K562 (cell line): ENCODE measurements around the gene ASB6. TPM values are rescaled to one million over a fixed set of nuclear protein-coding genes. Genes with fewer than 3 reads are reported as not detected.

ENCODE experiments used
- ATF7 ChIP-seq: fragments of 450-650 bp; IDR thresholded peaks from 2 replicates; pipeline ENCODE4 v1.7.1; 2014; ENCODE audit warnings: mild to moderate bottlenecking, moderate library complexity
- E2F8 ChIP-seq: fragments of 450-650 bp; IDR thresholded peaks from 2 replicates; pipeline ENCODE4 v1.7.1; 2018; ENCODE audit warnings: mild to moderate bottlenecking, low read depth; ENCODE audit not compliant: partially characterized antibody
- IFI16 ChIP-seq: fragments of 250-450 bp; sonication (Bioruptor Pico); IDR thresholded peaks from 2 replicates; pipeline ENCODE4 v2.1.2; 2022; ENCODE audit warnings: mild to moderate bottlenecking, inconsistent platforms
- NUFIP1 ChIP-seq: fragments of 450-650 bp; IDR thresholded peaks from 2 replicates; pipeline ENCODE4 v1.6.1; 2018; ENCODE audit not compliant: partially characterized antibody
- RCOR1 ChIP-seq, 2 experiments: IDR thresholded peaks; 2 replicates each; pipeline ENCODE4 v1.6.1; 2012; ENCODE audit warnings: low read depth in 2 of 2, low read length in 2 of 2, borderline replicate concordance in 1 of 2, improper control_type of control experiment in 1 of 2
- SIN3B ChIP-seq: fragments of 450-650 bp; IDR thresholded peaks from 2 replicates; pipeline ENCODE4 v1.6.1; 2017; ENCODE audit warnings: low read depth, mild to moderate bottlenecking, moderate library complexity
- TARDBP ChIP-seq: fragments of 450-650 bp; IDR thresholded peaks from 2 replicates; pipeline ENCODE4 v1.6.1; 2016
- TCF3 ChIP-seq: sonication (generic); formaldehyde crosslinking; IDR thresholded peaks from 2 replicates; pipeline ENCODE4 v1.4.0; 2020; ENCODE audit warnings: mild to moderate bottlenecking, missing genetic modification reagents
- TFAM ChIP-seq: fragments of 250-450 bp; sonication (Bioruptor Pico); conservative IDR thresholded peaks from 2 replicates; pipeline ENCODE4 v1.5.0; 2021; ENCODE audit warnings: mild to moderate bottlenecking, moderate library complexity
- ZBTB17 ChIP-seq: fragments of 450-650 bp; formaldehyde crosslinking; IDR thresholded peaks from 2 replicates; pipeline ENCODE4 v1.4.0; 2020; ENCODE audit warnings: mild to moderate bottlenecking
- ZBTB40 ChIP-seq, 2 experiments: fragments of 450-650 bp in 1 of 2; sonication (generic) in 1 of 2; formaldehyde crosslinking in 1 of 2; IDR thresholded peaks; 2 replicates each; pipeline versions ENCODE4 v1.7.1 to v1.9.0; 2016 to 2022; ENCODE audit warnings: inconsistent platforms in 1 of 2, mild to moderate bottlenecking in 1 of 2, missing genetic modification reagents in 1 of 2
- ZNF175 ChIP-seq: fragments of 200-800 bp; sonication (Bioruptor generic); IDR thresholded peaks from 2 replicates; pipeline ENCODE4 v1.6.1; 2016; ENCODE audit warnings: low read depth, mild to moderate bottlenecking, missing genetic modification characterization, missing compliant biosample characterization
- ZNF23 ChIP-seq: fragments of 250-450 bp; sonication (Bioruptor Pico); IDR thresholded peaks from 2 replicates; pipeline ENCODE4 v1.4.0; 2020; ENCODE audit warnings: mild to moderate bottlenecking
- polyA plus RNA-seq, 8 experiments: library from polyadenylated mRNA; depleted of rRNA in 4 of 8; stranded (reverse) in 5 of 8; unstranded in 3 of 8; fragments of >200 nt; fragmentation: Nextera tagmentation in 2 of 8; fragmentation: Illumina TruSeq in 1 of 8; extraction: Ambion mirVana in 2 of 8; extraction: Trizol in 1 of 8; gene quantifications; 2 replicates each; pipeline versions ENCODE4 v1.2.1 to v1.2.3, GENCODE V29; 2011 to 2014; ENCODE audit warnings: inconsistent platforms in 1 of 8, missing spikeins in 1 of 8
- total RNA-seq, 7 experiments: library from RNA; depleted of rRNA in 6 of 7; stranded (reverse); fragments of >200 nt in 6 of 7; fragmentation: Illumina TruSeq in 2 of 7; extraction: Trizol in 2 of 7; gene quantifications; 2 replicates each; pipeline versions ENCODE4 v1.2.1 to v1.2.3, GENCODE V29; 2011 to 2021; ENCODE audit warnings: low replicate concordance in 1 of 7

Gene ASB6
- total and polyA plus RNA-seq, 9 of the 15 experiments (the other 6 are each of a cell fraction or from before 2014, with no cell fraction given) = 0.92 to 17.8 (median 11.3) TPM

DNA sequence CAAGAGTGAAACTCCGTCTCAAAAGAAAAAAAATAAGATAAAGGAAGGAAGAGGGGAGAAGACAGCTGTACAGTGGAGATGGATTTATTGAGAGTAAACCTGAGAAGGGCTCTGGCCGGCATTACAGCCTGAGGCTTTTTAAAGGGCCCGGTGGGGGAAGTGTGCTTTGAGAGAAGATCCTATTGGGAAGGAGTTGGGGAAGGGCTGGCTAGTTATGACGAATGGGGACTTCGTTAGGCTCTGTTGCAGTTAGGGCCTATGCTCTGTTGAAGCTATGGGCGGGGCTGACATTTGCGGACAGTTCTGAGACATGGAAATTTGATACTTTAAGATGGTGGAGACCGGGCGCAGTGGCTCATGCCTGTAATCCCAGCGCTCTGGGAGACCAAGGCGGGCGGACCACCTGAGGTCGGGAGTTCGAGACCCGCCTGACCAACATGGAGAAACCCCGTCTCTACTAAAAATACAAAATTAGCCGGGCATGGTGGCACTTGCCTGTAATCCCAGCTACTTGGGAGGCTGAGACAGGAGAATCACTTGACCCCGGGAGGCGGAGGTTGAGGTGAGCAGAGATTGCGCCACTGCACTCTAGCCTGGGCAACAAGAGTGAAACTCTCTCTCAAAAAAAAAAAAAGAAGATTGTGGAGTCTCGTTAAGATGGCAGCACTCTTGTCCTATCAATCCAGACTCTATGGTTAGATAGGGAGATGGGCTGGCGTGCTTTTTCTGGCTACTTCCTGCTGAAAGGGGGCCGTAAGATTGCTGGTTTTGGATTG, 54.3 kb downstream of the ASB6 start (continued):
- TF ChIP-seq E2F8 (no peak), ATF7 (peak; percentile 80), IFI16 (CRISPR knock-in tag) (no peak), ZNF23 (CRISPR knock-in tag) (no peak), RCOR1 (IDR thresholded peaks at IDR 0.05; ENCODE audit: borderline replicate concordance in 1 of 2, low read depth in 2 of 2, low read length in 2 of 2) (peak in 1 of 2 experiments; percentile 9; a peak in 1 of 4 replicates), SIN3B (no peak), ZNF175 (CRISPR knock-in tag) (peak; percentile 85), TCF3 (CRISPR knock-in tag) (no peak; the same call in 1 of the 2 replicates), TARDBP (no peak), TFAM (CRISPR knock-in tag) (no peak), NUFIP1 (no peak), ZBTB17 (CRISPR knock-in tag) (peak; percentile 65; the same call in 1 of the 2 replicates), ZBTB40 (IDR thresholded peaks at IDR 0.05) (no peak; the same call in 1 of the 2 replicates), ZBTB40 (CRISPR knock-in tag; IDR thresholded peaks at IDR 0.05) (no peak)
